Non-pigmented ciliary epithelial cell (primary cell): ENCODE data around the gene LRRK1.

Experiments
- DNase-seq: peaks from one replicate; pipeline ENCODE4 v3.0.0-alpha.2; 2010; ENCODE audit warnings: low read depth

The LRRK1 gene

GRCh38 chr15:100914876-100915275 lies 4.3 kb upstream of the LRRK1 start:
- DNase-seq: no peak

- DNase-seq: no peak
Observed at GRCh38 chr15:100918034-100918689, 995 bp upstream of the LRRK1 start.

GRCh38 chr15:100919481-100920405 lies 586 bp downstream of the LRRK1 start:
- DNase-seq: no peak

GRCh38 chr15:100920516-100921135 lies 1.5 kb downstream of the LRRK1 start:
- no peak for DNase-seq

GRCh38 chr15:100922192-100923040 lies 3.3 kb downstream of the LRRK1 start:
- DNase-seq: no peak

- no peak for DNase-seq
Observed at GRCh38 chr15:100923076-100923475, 3.9 kb downstream of the LRRK1 start.

- DNase-seq: no peak
Observed at GRCh38 chr15:100923902-100924301, 4.7 kb downstream of the LRRK1 start.

- DNase-seq: no peak
Observed at GRCh38 chr15:100924436-100924835, 5.3 kb downstream of the LRRK1 start.

GRCh38 chr15:100925480-100925879 lies 6.3 kb downstream of the LRRK1 start:
- no peak for DNase-seq

- no peak for DNase-seq
Observed at GRCh38 chr15:100926258-100926657, 7.1 kb downstream of the LRRK1 start.

- DNase-seq: no peak
Observed at GRCh38 chr15:100926971-100927756, 8.0 kb downstream of the LRRK1 start.

- DNase-seq: no peak
Observed at GRCh38 chr15:100928632-100929280, 9.6 kb downstream of the LRRK1 start.

- no peak for DNase-seq
Observed at GRCh38 chr15:100929641-100930042, 10.5 kb downstream of the LRRK1 start.

GRCh38 chr15:100930306-100930848 lies 11.2 kb downstream of the LRRK1 start:
- no peak for DNase-seq

GRCh38 chr15:100931143-100931890 lies 12.2 kb downstream of the LRRK1 start:
- DNase-seq: no peak

- no peak for DNase-seq
Observed at GRCh38 chr15:100932676-100933348, 13.7 kb downstream of the LRRK1 start.

GRCh38 chr15:100934166-100934565 lies 15.0 kb downstream of the LRRK1 start:
- no peak for DNase-seq

GRCh38 chr15:100934726-100935125 lies 15.6 kb downstream of the LRRK1 start:
- no peak for DNase-seq

- DNase-seq: no peak
Observed at GRCh38 chr15:100937171-100937570, 18.0 kb downstream of the LRRK1 start.
